ENCODE results near the gene PRKG1.

Gene PRKG1

DNA sequence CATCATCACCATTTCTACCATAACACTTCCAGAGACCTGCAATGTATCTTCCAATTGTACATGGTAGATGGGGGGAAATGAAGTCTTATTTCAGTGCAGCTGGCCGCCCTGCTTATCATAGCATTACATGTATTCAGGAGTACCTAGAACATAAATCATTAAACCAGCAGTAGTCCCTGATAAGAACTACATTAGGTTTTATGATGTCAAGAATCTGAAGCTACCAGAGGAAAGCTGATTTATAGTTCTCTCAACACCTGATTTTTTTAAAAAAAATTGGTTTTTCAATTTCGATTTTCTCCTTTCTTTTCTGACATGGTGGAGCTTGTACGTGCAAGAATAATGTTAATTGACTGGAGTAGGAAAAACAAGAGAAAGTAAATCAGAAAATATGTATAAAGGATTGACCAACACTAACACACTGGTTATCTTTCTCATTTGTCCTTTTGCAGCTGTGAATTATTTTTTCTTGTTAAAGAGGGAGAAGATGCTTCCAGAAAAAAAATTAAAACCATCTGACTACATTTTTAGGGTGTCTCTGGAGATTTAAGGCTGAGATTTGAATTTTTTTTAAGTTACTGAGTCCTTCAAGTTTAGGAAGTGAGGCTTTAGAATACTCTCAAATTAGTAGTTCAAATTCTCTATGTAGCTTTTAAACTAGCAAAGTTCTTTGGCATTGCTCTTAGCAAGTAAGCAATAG is 566.0 kb downstream of the PRKG1 start:
- Histone ChIP-seq H3K9ac (ENCODE audit: low read length) (no peak overlapping the region), H3K27ac (ENCODE audit: low read depth, low read length) (no peak overlapping the region), H4K20me1 (ENCODE audit: low read depth, low read length) (no peaks in the 10 kb centered on the region)

DNA sequence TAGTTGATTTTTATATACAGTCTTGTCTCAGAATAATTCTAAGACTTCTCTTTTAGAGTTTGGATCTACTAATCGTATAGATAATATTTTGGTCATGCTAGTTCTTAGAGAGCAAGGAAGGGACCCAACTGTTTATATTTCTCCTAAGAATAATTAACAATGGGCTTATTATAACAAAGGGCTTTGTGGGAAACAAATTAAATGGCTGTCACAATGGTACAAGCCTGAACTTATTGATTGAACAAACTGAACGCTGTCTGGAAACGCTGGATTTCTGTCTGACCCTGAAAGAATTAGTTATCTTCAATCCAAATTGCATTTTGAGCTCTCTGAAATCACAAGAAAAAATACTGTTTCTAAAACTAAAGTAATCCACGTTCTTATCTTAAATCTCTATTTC is 568.3 kb downstream of the PRKG1 start:
- Histone ChIP-seq H3F3A (ENCODE audit: insufficient read depth) (no peaks in the 10 kb centered on the region), H4K20me1 (ENCODE audit: low read depth, low read length) (no peaks in the 10 kb centered on the region), H3K9me2 (replicated peaks; ENCODE audit: insufficient read depth, low read length) (no peaks in the 10 kb centered on the region), H3K79me2 (ENCODE audit: insufficient read depth, low read length) (no peaks in the 10 kb centered on the region), H3K9me3 (ENCODE audit: insufficient read depth, low read length) (no peaks in the 10 kb centered on the region), H2AFZ (ENCODE audit: low read depth, low read length, severe bottlenecking) (no peak overlapping the region), H3K4me2 (ENCODE audit: low read depth, low read length, poor library complexity, severe bottlenecking) (no peak overlapping the region), H3K27ac (ENCODE audit: low read depth, low read length) (no peak overlapping the region), H3K27me3 (ENCODE audit: low read length) (no peaks in the 10 kb centered on the region), H3K9ac (ENCODE audit: low read length) (no peak overlapping the region), H3K4me3 (ENCODE audit: insufficient read depth, low read length, poor library complexity, severe bottlenecking) (no peak overlapping the region), H3K36me3 (ENCODE audit: low read length) (no peaks in the 10 kb centered on the region)
- TF ChIP-seq EZH2phosphoT487 (conservative IDR thresholded peaks at IDR 0.05; ENCODE audit: low read length): no peak
- no peak for TF ChIP-seq CTCF (IDR thresholded peaks at IDR 0.05; ENCODE audit: insufficient read depth, low read length, poor library complexity, severe bottlenecking)

More for the DNA sequence above, 566.0 kb downstream of the PRKG1 start:
- Histone ChIP-seq H3K4me2 (ENCODE audit: low read depth, low read length, poor library complexity, severe bottlenecking) (no peak overlapping the region), H3F3A (ENCODE audit: insufficient read depth) (no peaks in the 10 kb centered on the region), H3K4me3 (ENCODE audit: insufficient read depth, low read length, poor library complexity, severe bottlenecking) (no peak overlapping the region), H3K36me3 (ENCODE audit: low read length) (no peaks in the 10 kb centered on the region), H2AFZ (ENCODE audit: low read depth, low read length, severe bottlenecking) (no peak overlapping the region), H3K79me2 (ENCODE audit: insufficient read depth, low read length) (no peaks in the 10 kb centered on the region), H3K27me3 (ENCODE audit: low read length) (no peaks in the 10 kb centered on the region), H3K9me3 (ENCODE audit: insufficient read depth, low read length) (no peaks in the 10 kb centered on the region), H3K9me2 (replicated peaks; ENCODE audit: insufficient read depth, low read length) (no peaks in the 10 kb centered on the region)
- TF ChIP-seq CTCF (IDR thresholded peaks at IDR 0.05; ENCODE audit: insufficient read depth, low read length, poor library complexity, severe bottlenecking): no peak
- no peak for TF ChIP-seq EZH2phosphoT487 (conservative IDR thresholded peaks at IDR 0.05; ENCODE audit: low read length)

DNA sequence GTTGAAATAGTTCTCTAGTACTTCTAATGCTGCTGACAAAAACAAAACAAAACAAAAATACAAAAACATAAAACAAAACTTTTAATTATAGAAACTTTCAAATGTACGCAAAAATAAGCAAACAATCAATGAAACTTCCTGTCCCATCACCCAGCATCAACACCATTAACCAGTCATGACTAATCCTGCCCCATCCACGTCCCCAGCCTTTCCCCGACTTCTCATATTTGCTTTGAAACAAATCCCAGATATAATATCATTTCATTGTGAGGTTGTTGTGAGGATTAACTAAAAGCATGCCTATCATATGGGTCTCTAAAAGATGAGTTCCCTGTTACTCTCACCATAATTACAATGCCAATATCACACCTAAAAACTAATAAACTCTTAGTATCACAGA is 569.4 kb downstream of the PRKG1 start:
- H3F3A ChIP-seq (ENCODE audit: insufficient read depth): no peaks in the 10 kb centered on the region
- no peak overlapping the region for H3K4me2 ChIP-seq (ENCODE audit: low read depth, low read length, poor library complexity, severe bottlenecking)
- TF ChIP-seq CTCF (IDR thresholded peaks at IDR 0.05; ENCODE audit: insufficient read depth, low read length, poor library complexity, severe bottlenecking) (no peak), EZH2phosphoT487 (conservative IDR thresholded peaks at IDR 0.05; ENCODE audit: low read length) (no peak)
- no peak overlapping the region for H2AFZ ChIP-seq (ENCODE audit: low read depth, low read length, severe bottlenecking)
- H3K36me3 ChIP-seq (ENCODE audit: low read length): no peaks in the 10 kb centered on the region
- H4K20me1 ChIP-seq (ENCODE audit: low read depth, low read length): no peaks in the 10 kb centered on the region
- no peaks in the 10 kb centered on the region for H3K9me2 ChIP-seq (replicated peaks; ENCODE audit: insufficient read depth, low read length)
- H3K27ac ChIP-seq (ENCODE audit: low read depth, low read length): no peak overlapping the region
- no peak overlapping the region for H3K4me3 ChIP-seq (ENCODE audit: insufficient read depth, low read length, poor library complexity, severe bottlenecking)
- no peak overlapping the region for H3K9ac ChIP-seq (ENCODE audit: low read length)
- H3K9me3 ChIP-seq (ENCODE audit: insufficient read depth, low read length): no peaks in the 10 kb centered on the region
- no peaks in the 10 kb centered on the region for H3K27me3 ChIP-seq (ENCODE audit: low read length)
- no peaks in the 10 kb centered on the region for H3K79me2 ChIP-seq (ENCODE audit: insufficient read depth, low read length)
